Small intestine (tissue), 7 donors: ENCODE data around the gene NKX6-1. TPM values are rescaled to one million over a fixed set of nuclear protein-coding genes. Genes with fewer than 3 reads are reported as not detected.

Source experiments
- DNase-seq, 2 donors: peaks; one replicate each; pipeline versions ENCODE4 v3.0.0 to v3.0.0-alpha.2; 2013
- FAIRE-seq: peaks from 2 replicates; lab custom pipeline; 2012; peaks lifted over from hg19 to GRCh38; lab: Jason Lieb, UNC
- H3K27ac ChIP-seq, 3 donors: one replicate each; pipeline ENCODE4 v1.5.1; 2013; ENCODE audit warnings: low read length in 2 of 3, mild to moderate bottlenecking in 2 of 3, control low read depth in 1 of 3, inconsistent platforms in 1 of 3, low read depth in 1 of 3, moderate library complexity in 1 of 3
- H3K27me3 ChIP-seq, 3 donors: one replicate each; pipeline ENCODE4 v1.6.1; 2013; ENCODE audit warnings: low read length in 3 of 3, inconsistent platforms in 1 of 3; ENCODE audit not compliant: control insufficient read depth in 3 of 3, insufficient read depth in 3 of 3
- H3K36me3 ChIP-seq, 3 donors: one replicate each; pipeline ENCODE4 v1.6.1; 2013; ENCODE audit warnings: low read length in 3 of 3, inconsistent platforms in 1 of 3, low read depth in 1 of 3, mild to moderate bottlenecking in 1 of 3, moderate library complexity in 1 of 3; ENCODE audit not compliant: control insufficient read depth in 3 of 3, insufficient read depth in 2 of 3
- H3K4me1 ChIP-seq, 3 donors: one replicate each; pipeline ENCODE4 v1.6.1; 2013; ENCODE audit warnings: low read length in 2 of 3, inconsistent platforms in 1 of 3, low read depth in 1 of 3, mild to moderate bottlenecking in 1 of 3, moderate library complexity in 1 of 3; ENCODE audit not compliant: control insufficient read depth in 3 of 3, insufficient read depth in 2 of 3
- H3K4me3 ChIP-seq, 3 donors: one replicate each; pipeline ENCODE4 v1.5.1; 2013; ENCODE audit warnings: low read length in 3 of 3, control low read depth in 1 of 3, inconsistent platforms in 1 of 3, low read depth in 1 of 3, mild to moderate bottlenecking in 1 of 3, moderate library complexity in 1 of 3
- H3K9me3 ChIP-seq, 2 donors: one replicate each; pipeline ENCODE4 v1.6.1; 2013; ENCODE audit warnings: low read depth in 1 of 2, low read length in 1 of 2; ENCODE audit not compliant: control insufficient read depth in 2 of 2, insufficient read depth in 1 of 2
- WGBS, 3 donors: extraction: QIAGEN DNeasy Blood & Tissue Kit; methylation state at CpG; one replicate each; pipeline ENCODE4 v1.1.7; 2013; 5-methylcytosine and 5-hydroxymethylcytosine counted together
- polyA plus RNA-seq, 4 donors: library from polyadenylated mRNA; stranded (reverse) in 3 of 4; unstranded in 1 of 4; fragments of 200-250 nt in 3 of 4; fragments of 120-200 nt in 1 of 4; gene quantifications; one replicate each; pipeline versions ENCODE4 v1.2.1 to v1.2.3, GENCODE V29; 2013
- donor health status: healthy with polysubstance abuse.
- donor health status: control.
- donor health status: control.
- donor health status: Bipolar disorder and iron deficiency.
- donor health status: healthy.

NKX6-1 gene
- polyA plus RNA-seq, 4 donors = not detected

DNA sequence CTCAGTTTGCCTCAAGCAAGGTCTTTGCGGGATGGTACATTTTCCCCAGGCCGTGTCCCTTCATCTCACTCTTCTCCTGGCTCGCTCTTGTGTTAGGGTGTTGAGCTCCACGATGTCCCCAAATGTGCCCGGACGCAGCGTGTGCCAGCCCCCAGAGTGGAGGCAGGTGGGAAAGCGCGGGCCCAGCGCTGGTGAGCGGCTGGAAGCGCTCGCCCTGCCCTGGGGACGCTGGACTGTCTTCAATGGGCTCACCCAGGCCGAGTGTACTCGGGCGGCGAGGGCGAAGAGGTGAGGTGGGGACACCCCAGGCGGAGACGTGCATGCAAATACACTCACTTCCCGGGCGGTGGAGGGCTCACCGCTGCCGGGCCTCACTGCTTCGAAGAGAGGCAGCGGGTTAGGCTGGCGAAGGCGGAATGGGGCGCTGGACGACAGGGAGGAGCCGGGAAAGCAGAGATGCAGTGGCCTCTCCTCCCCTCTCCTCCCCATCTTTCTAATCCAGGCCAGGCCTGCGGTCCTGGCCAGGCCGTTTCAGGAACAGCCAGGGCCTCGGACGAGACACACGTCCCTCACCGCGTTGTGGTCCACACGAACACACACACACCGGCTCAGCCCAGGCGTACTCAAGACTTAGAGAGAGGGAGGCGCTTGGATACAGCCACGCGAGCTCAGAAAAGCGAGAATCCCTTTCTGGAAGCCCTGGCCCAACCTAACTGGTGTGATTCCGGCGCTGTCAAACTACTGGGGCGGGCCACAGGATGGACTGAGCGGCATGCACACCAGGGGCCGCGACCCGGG lies 2.2 kb downstream of the NKX6-1 start:
- Histone ChIP-seq H3K9me3 (peaks cover 0 to 5% of the 10 kb centered on the region in 2 donors), H3K27ac (no peak overlapping the region), H3K4me3 (no peak overlapping the region), H3K36me3 (no peaks in the 10 kb centered on the region), H3K27me3 (peaks cover 11 to 92% (median 74%) of the 10 kb centered on the region in 3 donors), H3K4me1 (peaks cover 3 to 20% (median 12%) of the 10 kb centered on the region in 3 donors)
- 6 to 11% (median 9%) methylated on average over 53 of the region's 53 CpGs for WGBS, 3 donors
- DNase-seq = peak in 1 of 2 donors; percentile 42
- FAIRE-seq = no peak

DNA sequence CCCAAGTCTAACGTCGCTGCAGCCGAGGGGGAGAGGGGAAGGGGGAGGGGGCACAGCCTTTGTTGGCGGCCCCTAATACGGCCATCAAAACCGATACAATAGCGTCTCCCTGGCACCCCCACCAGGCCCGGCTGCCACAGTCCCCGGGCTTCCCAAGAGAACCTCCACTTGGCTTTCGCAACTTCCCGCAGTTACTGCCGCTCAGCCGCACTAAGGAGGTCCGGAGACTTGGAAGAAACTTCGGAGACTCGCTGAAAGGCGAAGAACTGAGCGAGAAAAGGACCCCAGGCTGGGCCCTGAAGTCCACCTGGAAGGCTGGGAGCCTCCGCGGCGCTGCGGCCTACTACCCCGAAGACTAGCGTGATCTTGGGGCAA lies 2.8 kb downstream of the NKX6-1 start:
- Histone ChIP-seq H3K36me3 (no peaks in the 10 kb centered on the region), H3K4me3 (no peak overlapping the region), H3K27me3 (peaks cover 11 to 92% (median 72%) of the 10 kb centered on the region in 3 donors), H3K9me3 (peaks cover 0 to 4% of the 10 kb centered on the region in 2 donors), H3K27ac (no peak overlapping the region), H3K4me1 (peaks cover 3 to 20% (median 12%) of the 10 kb centered on the region in 3 donors)
- no peak for FAIRE-seq
- DNase-seq = peak in 1 of 2 donors; percentile 36
- WGBS, 3 donors = 7 to 16% (median 9%) methylated on average over 24 of the region's 24 CpGs

DNA sequence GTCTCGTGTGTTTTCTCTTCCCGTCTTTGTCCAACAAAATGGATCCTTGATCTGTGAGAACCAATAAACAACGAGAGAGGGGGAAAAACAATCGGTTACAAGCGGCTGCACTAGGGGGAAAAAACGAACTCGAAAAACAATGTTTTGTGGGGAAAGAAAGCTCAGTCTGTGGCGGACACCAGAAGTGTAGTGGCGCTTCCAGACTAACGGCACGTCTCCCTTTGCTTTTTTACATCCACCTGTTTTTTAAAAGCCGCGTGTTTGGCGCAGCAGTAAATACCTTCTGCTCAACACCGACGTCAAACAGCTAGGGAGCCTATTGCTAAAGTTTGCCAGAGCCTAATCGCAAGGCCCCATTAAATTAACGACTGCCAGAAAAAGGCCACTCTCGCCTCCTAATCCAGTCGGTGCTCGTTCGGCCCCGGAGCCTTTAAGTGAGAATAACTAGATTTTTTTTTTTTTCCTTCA lies 3.3 kb downstream of the NKX6-1 start:
- no peak for DNase-seq
- H3K9me3 ChIP-seq = no peaks in the 10 kb centered on the region
- H3K4me3 ChIP-seq = no peak overlapping the region
- H3K27ac ChIP-seq = no peak overlapping the region
- H3K36me3 ChIP-seq = no peaks in the 10 kb centered on the region
- H3K27me3 ChIP-seq = peaks cover 11 to 90% (median 67%) of the 10 kb centered on the region in 3 donors
- peaks cover 3 to 20% (median 12%) of the 10 kb centered on the region in 3 donors for H3K4me1 ChIP-seq
- 6 to 15% (median 8%) methylated on average over 23 of the region's 23 CpGs for WGBS, 3 donors
- FAIRE-seq = no peak

DNA sequence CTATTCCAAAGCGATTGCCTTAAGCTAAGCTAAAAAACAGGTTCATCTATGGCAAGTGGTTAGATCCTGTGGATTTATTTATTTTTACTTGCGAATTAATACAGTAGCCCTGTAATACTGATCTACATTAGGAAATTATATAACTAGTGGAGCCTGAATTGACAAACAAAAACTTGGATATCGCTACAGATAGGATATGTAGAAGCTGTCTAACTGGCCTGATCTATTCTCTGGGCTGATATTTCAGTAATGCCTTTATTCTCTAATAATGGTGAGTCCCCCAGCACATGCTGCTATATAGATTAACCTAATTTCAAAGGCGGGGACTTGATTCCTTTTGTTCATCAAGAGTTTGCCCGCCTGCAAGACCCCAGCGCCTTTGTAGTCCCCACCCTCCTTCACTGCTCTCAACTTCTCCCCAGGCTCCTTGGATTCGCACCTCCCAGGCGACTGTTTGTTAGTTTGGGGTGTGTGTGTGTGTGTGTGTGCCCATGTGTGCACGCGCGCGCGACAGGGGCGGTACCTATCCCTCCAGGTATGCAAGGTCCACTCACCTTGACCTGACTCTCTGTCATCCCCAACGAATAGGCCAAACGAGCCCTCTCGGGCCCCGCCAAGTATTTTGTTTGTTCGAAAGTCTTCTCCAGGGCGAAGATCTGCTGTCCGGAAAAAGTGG lies 3.8 kb downstream of the NKX6-1 start:
- Histone ChIP-seq H3K4me3 (no peak overlapping the region), H3K9me3 (no peaks in the 10 kb centered on the region), H3K27me3 (peaks cover 11 to 88% (median 65%) of the 10 kb centered on the region in 3 donors), H3K4me1 (peaks cover 3 to 20% (median 12%) of the 10 kb centered on the region in 3 donors), H3K27ac (no peak overlapping the region), H3K36me3 (no peaks in the 10 kb centered on the region)
- 10 to 15% (median 13%) methylated on average over 21 of the region's 21 CpGs for WGBS, 3 donors
- FAIRE-seq = no peak
- DNase-seq = peak in 1 of 2 donors; percentile 41

DNA sequence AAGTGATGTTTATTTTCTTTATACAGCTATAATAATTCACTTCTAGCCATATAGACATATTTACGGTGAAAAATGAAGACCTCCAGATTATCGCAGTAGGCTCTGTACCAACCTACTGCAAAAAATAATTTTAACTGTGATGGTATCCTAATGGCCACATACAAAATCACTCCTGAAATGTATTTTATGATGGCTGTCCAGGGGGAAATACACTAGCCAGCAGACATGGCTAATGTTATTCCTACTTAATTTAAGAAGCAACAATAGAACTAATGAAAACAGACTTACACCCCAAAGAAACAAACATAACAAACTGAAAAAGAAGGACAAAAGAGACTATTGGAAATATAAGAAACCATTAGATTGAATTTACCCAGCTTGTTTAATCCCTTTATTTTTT lies 4.6 kb downstream of the NKX6-1 start:
- H3K4me3 ChIP-seq = no peak overlapping the region
- WGBS, 3 donors = 45 to 57% (median 52%) methylated on average over 2 of the region's 2 CpGs

DNA sequence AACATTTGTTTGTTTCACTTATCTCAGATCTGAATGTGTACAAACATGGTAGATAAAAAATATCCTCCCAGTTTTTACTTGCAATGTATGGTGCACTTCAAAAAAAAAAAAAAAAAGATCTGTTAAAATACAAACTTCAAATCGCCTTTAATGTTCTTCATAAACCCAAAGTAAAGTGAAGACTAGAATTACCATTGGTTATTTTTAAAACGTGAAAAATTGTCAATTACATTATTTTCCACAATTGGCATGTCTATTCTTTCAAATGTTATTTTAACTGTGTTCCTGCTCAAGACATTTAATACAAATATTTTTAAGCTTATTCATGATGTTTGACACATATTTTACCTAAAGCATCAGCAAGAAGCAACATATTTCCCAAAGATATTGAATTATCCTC lies 5.0 kb downstream of the NKX6-1 start:
- no peaks in the 10 kb centered on the region for H3K36me3 ChIP-seq
- FAIRE-seq = no peak
- no peak overlapping the region for H3K4me3 ChIP-seq
- peaks cover 13 to 88% (median 66%) of the 10 kb centered on the region in 3 donors for H3K27me3 ChIP-seq
- no peak for DNase-seq
- WGBS, 3 donors = 7 to 17% (median 9%) methylated on average over 2 of the region's 2 CpGs
- peaks cover 3 to 14% (median 5%) of the 10 kb centered on the region in 3 donors for H3K4me1 ChIP-seq
- no peak overlapping the region for H3K27ac ChIP-seq
- no peaks in the 10 kb centered on the region for H3K9me3 ChIP-seq

More for the DNA sequence above, 4.6 kb downstream of the NKX6-1 start:
- Histone ChIP-seq H3K27me3 (peaks cover 16 to 88% (median 66%) of the 10 kb centered on the region in 3 donors), H3K9me3 (no peaks in the 10 kb centered on the region), H3K27ac (no peak overlapping the region), H3K36me3 (no peaks in the 10 kb centered on the region), H3K4me1 (peaks cover 3 to 17% (median 10%) of the 10 kb centered on the region in 3 donors)
- DNase-seq (no peak), FAIRE-seq (no peak)

DNA sequence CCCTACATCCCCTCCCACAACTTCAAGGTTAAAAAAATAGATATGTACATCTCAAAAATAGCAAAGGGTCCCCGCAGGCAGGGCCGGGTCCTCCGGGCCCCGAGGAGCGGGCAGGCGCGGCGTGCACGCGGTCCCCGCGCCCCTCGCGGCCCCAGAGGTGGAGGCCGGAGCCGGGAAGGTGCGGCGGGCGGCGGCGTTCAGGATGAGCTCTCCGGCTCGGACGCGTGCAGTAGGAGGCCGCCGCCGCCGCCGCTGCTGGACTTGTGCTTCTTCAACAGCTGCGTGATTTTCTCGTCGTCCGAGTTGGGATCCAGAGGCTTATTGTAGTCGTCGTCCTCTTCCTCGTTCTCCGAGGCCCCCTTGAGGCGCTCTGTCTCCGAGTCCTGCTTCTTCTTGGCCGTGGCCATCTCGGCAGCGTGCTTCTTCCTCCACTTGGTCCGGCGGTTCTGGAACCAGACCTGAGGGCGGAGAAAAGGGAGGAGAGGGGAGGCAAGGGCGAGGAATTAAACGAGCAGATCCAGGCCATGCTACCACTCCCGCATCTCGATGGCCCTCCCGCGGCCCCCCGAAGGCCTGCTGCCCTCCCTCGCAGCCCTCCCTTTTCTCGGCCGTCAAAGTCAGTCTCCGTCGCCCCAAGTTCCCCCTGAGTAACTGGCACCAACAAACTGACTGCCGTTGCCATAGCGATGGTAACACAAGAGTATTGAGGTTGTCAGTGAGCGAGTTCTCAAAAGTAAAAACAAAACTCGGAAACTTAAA lies 5.8 kb downstream of the NKX6-1 start:
- Histone ChIP-seq H3K4me3 (no peak overlapping the region), H3K27me3 (peaks cover 13 to 85% (median 59%) of the 10 kb centered on the region in 3 donors), H3K36me3 (no peaks in the 10 kb centered on the region), H3K9me3 (no peaks in the 10 kb centered on the region), H3K27ac (no peak overlapping the region), H3K4me1 (peaks cover 3 to 7% (median 3%) of the 10 kb centered on the region in 3 donors)
- 2 to 8% (median 3%) methylated on average over 59 to 62 of the region's 62 CpGs for WGBS, 3 donors
- DNase-seq = peak; percentile 14 to 63
- no peak for FAIRE-seq

DNA sequence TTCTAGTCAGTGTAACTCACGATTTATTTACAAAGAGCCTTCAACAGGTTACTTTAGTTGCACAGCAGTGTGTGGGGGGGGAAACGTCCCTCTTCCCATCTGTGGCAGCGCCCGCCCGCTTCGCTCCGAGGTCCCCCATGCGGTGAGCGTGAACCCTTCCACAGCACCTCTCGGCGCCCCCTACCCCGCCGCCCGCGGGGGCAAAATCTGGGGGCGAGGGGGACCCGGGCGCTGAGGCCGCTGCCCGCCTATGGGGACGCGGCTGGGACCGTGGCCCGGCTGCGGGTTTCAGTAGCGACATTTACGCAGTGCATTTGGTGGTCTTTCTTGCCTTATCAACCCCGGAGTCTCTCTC lies 6.4 kb downstream of the NKX6-1 start:
- Histone ChIP-seq H3K4me1 (peaks cover 0 to 7% (median 0%) of the 10 kb centered on the region in 3 donors), H3K36me3 (no peaks in the 10 kb centered on the region), H3K4me3 (no peak overlapping the region), H3K27me3 (peaks cover 13 to 81% (median 53%) of the 10 kb centered on the region in 3 donors), H3K9me3 (no peaks in the 10 kb centered on the region), H3K27ac (no peak overlapping the region)
- FAIRE-seq (no peak), DNase-seq (no peak)
- WGBS, 3 donors = 6 to 12% (median 9%) methylated on average over 28 of the region's 28 CpGs
